ENCODE results near the gene MC2R. TPM values are rescaled to one million over a fixed set of nuclear protein-coding genes. Genes with fewer than 3 reads are reported as not detected.

Gene MC2R
- total RNA-seq, 1 donor from 2014 or later, result not detected

- H3K27ac Mint-ChIP-seq, result no peak overlapping the region
- no peak overlapping the region for H3K4me3 Mint-ChIP-seq
- no peak for DNase-seq (ENCODE audit: low spot score in 2 of 2, unreplicated experiment in 2 of 2)
- H3K4me1 Mint-ChIP-seq, result peaks cover 2% of the 10 kb centered on the region
- TF ChIP-seq CTCF (IDR thresholded peaks at IDR 0.05; ENCODE audit: unreplicated experiment), result no peak
- H3K9me3 Mint-ChIP-seq, result no peaks in the 10 kb centered on the region
- no peaks in the 10 kb centered on the region for H3K27me3 Mint-ChIP-seq (ENCODE audit: low read depth)
- H3K36me3 Mint-ChIP-seq, result no peaks in the 10 kb centered on the region
Measured at GRCh38 chr18:13910986-13911385, 4.3 kb downstream of the MC2R start.

- Mint-ChIP-seq H3K27ac (no peak overlapping the region), H3K4me1 (no peaks in the 10 kb centered on the region), H3K9me3 (no peaks in the 10 kb centered on the region), H3K27me3 (ENCODE audit: low read depth) (no peaks in the 10 kb centered on the region), H3K4me3 (no peak overlapping the region), H3K36me3 (no peaks in the 10 kb centered on the region)
- TF ChIP-seq CTCF (IDR thresholded peaks at IDR 0.05; ENCODE audit: unreplicated experiment), result no peak
- DNase-seq (ENCODE audit: low spot score in 2 of 2, unreplicated experiment in 2 of 2), result no peak
Measured at GRCh38 chr18:13910501-13910900, 4.8 kb downstream of the MC2R start.

GRCh38 chr18:13909141-13909940 lies 6.0 kb downstream of the MC2R start:
- Mint-ChIP-seq H3K9me3 (no peaks in the 10 kb centered on the region), H3K27ac (no peak overlapping the region), H3K36me3 (no peaks in the 10 kb centered on the region), H3K27me3 (ENCODE audit: low read depth) (no peaks in the 10 kb centered on the region), H3K4me3 (no peak overlapping the region), H3K4me1 (no peaks in the 10 kb centered on the region)
- no peak for DNase-seq (ENCODE audit: low spot score in 2 of 2, unreplicated experiment in 2 of 2)
- no peak for TF ChIP-seq CTCF (IDR thresholded peaks at IDR 0.05; ENCODE audit: unreplicated experiment)

GRCh38 chr18:13900633-13901032 lies 14.7 kb downstream of the MC2R start:
- TF ChIP-seq CTCF (IDR thresholded peaks at IDR 0.05; ENCODE audit: unreplicated experiment), result no peak
- Mint-ChIP-seq H3K4me1 (no peaks in the 10 kb centered on the region), H3K4me3 (no peak overlapping the region), H3K36me3 (no peaks in the 10 kb centered on the region), H3K27me3 (ENCODE audit: low read depth) (no peaks in the 10 kb centered on the region), H3K9me3 (peaks cover 35% of the 10 kb centered on the region), H3K27ac (no peak overlapping the region)
- DNase-seq (ENCODE audit: low spot score in 2 of 2, unreplicated experiment in 2 of 2), result no peak

GRCh38 chr18:13895505-13896033 lies 19.8 kb downstream of the MC2R start:
- DNase-seq (ENCODE audit: low spot score in 2 of 2, unreplicated experiment in 2 of 2), result no peak
- no peak for TF ChIP-seq CTCF (IDR thresholded peaks at IDR 0.05; ENCODE audit: unreplicated experiment)
- Mint-ChIP-seq H3K4me1 (peaks cover 3% of the 10 kb centered on the region), H3K9me3 (peaks cover 17% of the 10 kb centered on the region), H3K36me3 (no peaks in the 10 kb centered on the region), H3K4me3 (no peak overlapping the region), H3K27ac (no peak overlapping the region), H3K27me3 (ENCODE audit: low read depth) (no peaks in the 10 kb centered on the region)

All from mesothelial cell of epicardium (in vitro differentiated cells).